Right lung (tissue), 5 donors: ENCODE results near the gene PEAK1. TPM values are rescaled to one million over a fixed set of nuclear protein-coding genes. Genes with fewer than 3 reads are reported as not detected.
"Not testable (repeated sequence)": the region's sequence is repeated elsewhere in the genome, so short reads cannot be mapped to it uniquely, and the experiment has no call there.

ENCODE experiments used
- DNase-seq, 2 donors: peaks; one replicate each; pipeline ENCODE4 v3.0.0-alpha.2; 2013
- polyA plus RNA-seq, 5 donors: library from polyadenylated mRNA; unstranded; fragments of 120-200 nt; gene quantifications; one replicate each; pipeline versions ENCODE4 v1.2.1 to v1.2.3, GENCODE V29; 2013; ENCODE audit warnings: inconsistent platforms in 1 of 5, low replicate concordance in 1 of 5; ENCODE audit not compliant: insufficient read length in 5 of 5, insufficient read depth in 1 of 5

PEAK1 gene
- polyA plus RNA-seq, 5 donors = 34.0 to 65.8 (median 61.3) TPM

DNA sequence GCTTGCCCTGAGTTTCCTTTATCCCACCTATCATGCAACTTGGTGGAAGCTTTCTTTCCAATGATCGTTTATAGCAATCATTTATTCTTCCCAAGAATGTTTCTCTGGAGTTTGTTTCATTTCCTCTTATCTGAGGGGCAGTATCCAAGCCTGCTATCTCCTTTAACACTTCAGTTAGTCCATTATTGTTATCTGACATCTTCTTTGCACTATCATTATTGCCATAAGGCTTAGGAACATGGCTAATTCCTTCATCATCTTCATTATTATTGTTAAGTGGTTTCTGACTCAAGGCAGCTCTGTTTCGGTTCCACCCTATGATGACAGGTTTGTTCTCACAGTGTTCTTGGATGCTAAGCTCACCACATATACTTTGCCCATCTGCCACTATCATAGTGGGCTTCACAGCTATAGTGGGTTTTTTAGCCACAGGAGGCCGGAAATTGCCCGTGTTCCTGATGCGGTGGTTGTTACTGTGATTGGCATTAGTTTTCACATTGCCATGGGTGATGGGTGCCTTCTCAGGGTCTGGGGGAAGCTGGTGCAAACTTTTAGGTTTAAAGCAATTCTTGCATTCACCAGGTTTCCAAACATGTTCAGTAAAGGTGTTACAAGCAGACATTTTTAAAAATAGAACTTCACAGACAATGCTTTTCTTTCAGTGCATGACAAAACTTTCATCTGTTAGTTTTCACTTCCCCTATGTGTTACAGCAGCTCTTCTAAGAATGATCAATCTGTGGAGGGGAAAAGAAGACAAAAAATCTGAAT, 238.4 kb downstream of the PEAK1 start:
- DNase-seq = no peak

DNA sequence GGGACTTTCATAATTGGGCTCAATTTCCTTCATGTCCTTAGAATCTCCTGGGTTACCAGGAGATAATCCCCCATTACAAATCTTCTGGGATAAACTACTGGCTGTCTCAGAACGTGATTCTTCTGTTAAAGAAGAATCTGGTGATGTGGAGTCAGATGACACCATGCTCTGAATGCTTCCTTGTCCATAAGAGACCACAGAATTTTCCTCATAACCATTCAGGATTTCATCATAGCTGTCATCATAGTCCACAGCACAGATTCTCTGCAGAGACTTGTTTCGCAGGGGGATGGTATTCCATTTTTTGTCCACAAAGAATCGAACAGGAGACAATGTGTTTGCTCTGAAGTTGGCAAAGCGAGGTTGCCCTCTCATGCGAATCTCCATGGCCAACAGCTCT, 239.1 kb downstream of the PEAK1 start:
- DNase-seq = no peak

DNA sequence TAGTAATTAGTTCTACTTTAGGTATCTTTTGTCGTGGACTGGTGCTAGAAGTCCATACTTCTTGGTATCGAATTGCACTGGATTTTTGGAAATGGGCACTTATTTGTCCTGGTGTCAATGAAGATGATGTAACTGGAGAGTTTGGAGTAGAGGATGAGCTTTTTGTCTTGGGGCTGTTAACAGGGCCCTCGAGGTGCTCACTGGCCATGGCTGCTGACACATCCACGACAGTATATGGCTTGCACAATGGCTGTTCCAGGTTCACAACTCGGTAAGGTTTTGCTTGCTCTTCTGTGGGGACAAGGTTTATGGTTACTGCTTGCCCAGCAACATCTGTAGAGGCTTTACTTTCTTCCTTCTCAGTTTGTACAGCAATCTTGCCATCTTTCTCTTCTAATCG, 239.6 kb downstream of the PEAK1 start:
- no peak for DNase-seq

DNA sequence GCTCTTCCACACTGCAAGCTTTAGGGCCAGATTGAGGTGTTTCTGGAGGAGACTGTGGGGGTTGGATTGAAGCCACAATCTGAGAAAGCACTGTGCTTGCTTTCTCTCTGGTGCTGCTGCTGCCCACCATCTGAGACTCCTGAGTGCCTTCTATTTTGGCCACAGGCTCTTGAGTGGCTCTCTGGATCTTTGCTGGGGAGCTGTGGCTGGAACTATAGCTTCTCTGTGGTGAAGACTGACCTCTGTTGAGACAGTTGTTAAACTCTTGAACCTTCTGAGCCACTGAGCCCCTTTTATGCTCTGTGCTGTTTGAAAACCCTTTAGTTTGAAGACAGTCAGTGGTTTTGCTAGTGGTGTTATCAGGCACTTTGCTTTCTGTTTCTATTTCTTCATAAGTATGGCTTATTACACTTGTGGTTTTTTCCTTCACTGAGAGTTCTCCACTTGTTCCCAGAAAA, 240.3 kb downstream of the PEAK1 start:
- no peak for DNase-seq

DNA sequence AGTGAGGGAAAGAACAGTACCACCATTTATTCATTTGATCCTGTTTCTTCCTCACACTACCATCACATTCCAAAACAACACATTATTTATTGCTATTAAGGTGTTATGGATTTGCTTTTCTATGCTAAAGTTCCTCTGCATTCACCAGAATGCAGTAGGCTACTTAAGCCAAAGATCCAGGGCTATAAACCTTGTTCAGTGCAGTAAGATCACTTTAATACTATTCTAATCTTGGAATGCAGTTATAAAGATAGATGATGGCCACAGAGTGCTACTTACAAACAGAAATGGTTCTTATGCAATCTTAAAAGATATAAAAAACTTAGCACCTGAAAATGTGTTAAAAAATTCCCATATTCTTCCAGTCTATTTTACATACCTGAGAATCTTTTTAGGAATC, 241.5 kb downstream of the PEAK1 start:
- DNase-seq = no peak

DNA sequence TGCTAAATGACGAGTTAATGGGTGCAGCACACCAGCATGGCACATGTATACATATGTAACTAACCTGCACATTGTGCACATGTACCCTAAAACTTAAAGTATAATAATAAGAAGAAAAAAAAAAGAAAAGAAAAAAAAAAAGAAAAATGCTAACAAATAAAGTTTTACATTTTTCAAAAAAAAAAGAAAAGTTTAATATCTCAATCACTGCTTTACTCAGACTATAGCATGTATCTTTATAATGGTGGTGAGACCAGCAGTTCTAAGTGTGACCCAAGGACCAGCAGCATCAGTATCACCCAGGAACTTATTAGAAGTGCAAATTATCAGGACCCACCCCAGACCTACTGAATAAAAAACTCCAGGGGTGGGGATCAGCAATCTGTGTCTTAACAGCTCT, 243.8 kb downstream of the PEAK1 start:
- DNase-seq = not testable (repeated sequence)

DNA sequence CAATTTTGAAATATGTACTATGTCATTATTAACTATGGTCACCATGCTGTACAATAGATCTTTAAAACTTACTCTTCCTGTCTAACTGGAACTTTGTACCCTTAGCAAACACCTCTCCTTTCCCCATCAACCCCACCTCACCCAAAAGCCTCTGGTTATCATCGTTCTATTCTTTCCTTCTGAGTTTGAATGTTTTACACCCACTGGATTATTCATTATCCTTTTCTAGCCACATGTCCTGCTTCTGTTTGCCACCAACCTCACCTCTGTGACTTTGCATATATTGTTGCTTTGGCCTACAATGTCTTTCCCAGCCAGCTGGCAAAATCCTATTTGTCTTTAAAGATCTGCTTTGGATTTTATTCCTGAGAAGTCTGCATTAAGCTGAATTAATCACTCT, 246.4 kb downstream of the PEAK1 start:
- no peak for DNase-seq

DNA sequence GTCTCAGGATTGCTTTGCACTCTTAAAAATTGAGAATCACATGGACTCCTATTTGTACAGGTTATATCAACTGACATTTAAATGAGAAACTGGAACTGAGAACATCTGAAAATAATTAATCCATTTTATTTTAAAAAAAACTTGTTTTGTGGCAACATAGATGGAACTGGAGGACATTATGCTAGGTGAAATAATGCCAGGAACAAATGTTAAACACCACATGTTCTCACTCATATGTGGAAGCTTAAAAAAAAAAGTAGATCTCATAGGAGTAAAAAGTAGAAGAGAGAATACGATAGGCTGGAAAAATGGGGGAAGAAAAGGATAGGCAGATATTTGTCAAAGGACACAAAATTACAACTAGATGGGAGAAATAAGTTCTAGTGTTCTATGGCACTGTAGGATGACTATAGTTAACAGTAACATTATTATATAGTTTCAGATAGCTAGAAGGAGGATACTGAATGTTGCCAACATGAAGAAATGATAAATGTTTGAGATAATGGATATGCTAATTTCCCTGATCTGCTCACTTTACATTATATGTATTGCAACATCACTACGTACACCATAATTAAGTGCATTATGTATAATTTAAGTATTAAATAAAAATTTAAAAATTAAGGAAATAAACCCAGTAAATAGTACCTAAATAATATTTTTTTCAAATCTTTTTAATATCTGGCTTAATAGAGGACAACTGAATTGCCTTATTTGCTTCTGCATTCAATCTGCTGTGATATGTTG, 248.5 kb downstream of the PEAK1 start:
- no peak for DNase-seq

DNA sequence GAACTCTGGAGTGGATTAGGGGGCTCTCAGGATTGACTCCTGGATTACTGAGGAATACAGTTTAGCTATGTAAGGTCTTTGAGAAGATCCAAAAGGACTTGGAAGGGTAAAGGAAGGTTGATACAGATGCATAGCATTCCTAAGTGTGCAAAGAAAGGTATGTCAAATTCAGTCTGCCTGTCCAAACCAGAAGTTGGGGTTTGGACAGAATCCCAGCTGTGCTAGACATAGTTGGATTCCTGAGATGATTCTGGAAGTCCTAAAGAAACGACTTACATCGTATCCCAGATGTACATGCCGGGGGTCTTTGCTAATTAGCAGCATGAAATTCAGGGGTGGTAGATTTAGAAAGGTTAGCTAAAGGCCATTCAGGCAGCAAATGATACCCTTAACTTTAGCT, 251.3 kb downstream of the PEAK1 start:
- no peak for DNase-seq

DNA sequence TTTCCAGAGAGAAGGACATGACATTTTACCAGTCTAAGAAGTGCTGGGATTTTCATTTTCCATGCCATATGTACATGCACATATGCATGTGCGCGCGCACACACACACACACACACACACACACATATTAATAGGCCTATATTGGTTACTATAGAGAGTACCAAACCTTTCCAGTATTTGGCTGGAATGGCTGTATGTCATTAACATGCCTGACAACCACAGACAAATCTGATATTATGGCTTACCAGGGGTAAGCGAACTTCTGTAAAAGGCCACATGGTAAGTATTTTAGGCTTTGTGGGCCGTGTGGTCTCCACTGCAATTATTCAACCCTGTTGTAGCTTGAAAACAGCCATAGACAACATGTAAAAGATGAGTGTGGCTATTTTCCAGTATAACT, 251.8 kb downstream of the PEAK1 start:
- no peak for DNase-seq

DNA sequence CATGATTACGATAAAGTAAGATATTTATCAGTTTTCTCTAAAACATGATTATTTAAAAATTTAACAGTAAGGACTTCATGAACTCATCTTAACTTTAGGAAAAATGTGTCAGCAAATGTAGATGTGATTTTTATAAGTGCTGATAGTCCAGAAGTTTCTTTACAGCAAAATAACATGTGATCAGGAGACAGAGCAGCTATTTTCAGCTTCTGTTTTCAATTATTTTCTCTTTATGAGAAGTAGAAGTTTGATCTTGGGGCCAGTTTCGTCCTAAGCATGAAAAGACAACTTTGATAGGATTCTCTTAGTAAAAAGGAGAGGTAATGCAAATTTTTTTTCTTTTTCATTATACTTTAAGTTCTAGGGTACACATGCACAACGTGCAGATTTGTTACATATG, 252.5 kb downstream of the PEAK1 start:
- DNase-seq = no peak

DNA sequence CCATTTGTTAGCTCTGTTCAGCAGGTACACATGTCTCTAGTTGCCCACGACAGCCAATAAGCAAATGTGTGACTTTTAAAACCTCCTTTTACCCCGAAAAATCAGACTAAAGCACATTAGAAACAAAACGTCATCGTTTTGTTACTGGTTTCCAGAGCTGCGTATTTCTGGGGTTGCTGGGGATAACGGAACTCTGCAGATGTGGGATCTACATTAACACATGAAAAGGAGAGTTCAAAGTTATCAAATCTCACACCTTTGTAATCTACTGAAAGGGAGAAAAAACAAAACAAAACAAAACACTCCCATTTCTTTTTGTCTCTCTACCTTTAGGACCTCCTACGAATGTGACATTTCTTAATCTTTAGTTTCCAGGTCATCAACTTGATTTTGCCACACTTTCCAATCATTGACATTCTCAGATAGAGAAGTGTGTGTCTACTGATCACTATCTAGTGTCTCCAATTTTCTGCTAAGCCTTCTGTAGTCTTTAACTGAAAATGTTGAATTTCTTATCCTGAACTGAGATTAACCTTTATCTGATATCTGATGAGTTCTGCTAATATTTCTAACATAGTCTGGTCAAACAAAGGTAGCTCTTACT, 256.0 kb downstream of the PEAK1 start:
- DNase-seq = no peak

DNA sequence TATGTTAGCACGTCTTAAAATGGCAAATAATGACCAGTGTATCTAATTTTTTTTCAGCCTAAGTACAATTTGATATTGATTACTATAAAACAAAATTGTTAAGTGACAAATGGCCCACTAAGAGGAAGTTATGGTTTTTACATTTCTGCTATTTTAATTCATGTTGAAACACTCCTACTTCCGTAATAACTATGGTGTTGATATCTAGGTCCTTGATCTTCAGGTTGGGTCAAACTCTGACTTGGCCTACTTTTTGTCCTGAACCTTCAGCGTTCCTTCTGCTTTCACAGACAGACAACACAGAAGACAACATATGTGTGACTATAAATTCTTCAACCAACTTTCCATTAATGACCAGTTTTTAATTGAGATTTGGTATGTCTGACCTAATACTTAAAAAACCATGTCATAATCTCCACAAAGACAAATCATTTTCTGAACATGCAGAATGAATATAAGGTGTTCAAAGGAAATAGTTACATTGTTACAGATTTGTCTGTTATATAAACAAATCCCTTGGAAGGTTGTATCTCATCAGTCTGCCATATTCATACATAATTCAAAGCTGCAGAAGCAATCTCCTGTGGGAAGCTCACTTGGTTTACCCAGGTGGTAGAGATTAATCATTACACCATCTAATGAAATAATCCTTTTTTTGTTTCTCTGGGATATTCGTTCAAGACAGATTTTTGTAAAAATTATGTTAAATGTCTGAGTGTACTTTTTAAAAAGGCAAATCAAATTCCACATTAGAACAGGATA, 256.9 kb downstream of the PEAK1 start:
- no peak for DNase-seq

DNA sequence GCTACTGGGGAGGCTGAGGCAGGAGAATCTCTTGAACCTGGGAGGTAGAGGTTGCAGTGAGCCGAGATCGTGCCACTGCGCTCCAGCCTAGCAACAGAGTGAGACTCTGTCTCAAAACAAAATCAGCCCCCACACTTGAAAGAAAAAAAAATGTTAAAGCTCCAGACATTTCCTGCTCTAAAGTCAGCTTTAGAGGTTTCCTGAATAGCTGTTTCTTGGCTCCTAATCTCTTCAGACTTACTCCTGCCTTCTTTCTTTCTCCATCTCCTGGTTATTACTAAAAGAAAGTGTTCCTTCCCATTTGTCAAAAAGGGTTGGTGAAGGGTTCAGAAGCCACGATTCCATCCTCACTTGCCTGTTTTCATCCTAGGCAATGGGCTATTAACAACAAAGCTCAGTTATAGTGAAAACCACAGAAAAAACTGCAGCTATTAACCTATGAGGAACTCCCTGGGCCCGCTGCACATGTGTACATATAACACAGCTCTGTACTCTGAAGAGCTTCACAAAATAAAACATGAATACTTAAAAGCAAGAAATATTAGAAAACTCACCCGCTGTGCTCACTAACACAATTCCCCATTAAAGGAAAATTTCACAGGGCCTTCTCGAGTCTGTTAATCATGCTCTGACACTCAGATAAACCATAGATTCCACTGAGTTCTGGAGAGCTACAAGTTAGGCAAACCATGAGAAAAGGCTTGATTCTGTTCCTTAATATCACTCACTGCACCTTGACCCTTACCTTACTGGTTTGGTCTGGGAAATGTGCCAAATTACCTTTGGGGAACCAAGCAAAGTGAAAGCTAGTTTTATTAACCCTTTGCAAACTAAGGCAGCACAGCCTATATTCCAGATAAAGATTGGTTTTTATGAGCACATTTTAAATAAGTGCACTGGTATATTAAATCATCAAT, 259.1 kb downstream of the PEAK1 start:
- DNase-seq = peak; percentile 34 to 40

DNA sequence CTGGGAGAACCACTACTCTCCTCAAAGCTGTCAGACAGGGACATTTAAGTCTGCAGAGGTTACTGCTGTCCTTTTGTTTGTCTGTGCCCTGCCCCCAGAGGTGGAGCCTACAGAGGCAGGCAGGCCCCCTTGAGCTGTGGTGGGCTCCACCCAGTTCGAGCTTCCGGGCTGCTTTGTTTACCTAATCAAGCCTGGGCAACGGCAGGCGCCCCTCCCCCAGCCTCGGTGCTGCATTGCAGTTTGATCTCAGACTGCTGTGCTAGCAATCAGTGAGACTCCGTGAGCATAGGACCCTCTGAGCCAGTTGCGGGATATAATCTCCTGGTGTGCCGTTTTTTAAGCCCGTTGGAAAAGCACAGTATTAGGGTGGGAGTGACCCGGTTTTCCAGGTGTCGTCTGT, 263.9 kb downstream of the PEAK1 start:
- not testable (repeated sequence) for DNase-seq

DNA sequence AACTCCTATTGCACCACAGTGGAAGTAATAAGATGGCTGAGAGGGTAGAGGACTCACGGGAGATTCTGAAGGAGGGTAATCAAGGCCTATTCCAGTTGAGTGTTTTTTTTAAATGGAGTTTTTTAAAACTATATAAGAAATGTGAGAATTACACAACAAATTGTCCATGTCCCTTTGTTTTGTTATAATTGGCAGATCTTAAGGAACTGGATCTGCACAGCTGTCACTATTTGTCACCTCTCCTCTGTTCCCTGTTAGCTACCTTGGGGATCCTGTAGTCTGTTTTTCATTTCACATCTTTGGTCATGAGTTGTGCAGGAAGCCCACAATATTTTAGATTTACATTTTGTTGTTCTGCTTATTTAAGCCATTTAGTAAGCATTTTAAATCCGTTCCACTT, 271.7 kb downstream of the PEAK1 start:
- no peak for DNase-seq

DNA sequence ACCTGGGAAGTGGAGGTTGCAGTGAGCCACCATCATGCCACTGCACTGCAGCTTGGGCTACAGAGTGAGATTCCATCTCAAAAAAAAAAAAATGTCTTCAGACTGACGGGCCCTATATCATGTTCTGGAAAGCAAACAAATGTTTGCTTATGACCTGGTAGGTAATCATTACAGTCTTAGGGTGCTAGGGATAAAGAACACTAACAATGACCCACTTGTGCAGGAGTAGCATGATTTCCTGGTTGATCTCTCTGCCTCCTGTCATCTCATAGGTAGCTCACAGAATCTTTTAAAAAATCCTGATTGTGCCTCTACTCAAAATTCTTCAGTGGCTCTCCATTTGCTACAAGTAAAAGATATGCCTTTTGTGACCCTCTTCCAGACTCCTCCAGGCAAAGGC, 274.5 kb downstream of the PEAK1 start:
- DNase-seq = no peak

DNA sequence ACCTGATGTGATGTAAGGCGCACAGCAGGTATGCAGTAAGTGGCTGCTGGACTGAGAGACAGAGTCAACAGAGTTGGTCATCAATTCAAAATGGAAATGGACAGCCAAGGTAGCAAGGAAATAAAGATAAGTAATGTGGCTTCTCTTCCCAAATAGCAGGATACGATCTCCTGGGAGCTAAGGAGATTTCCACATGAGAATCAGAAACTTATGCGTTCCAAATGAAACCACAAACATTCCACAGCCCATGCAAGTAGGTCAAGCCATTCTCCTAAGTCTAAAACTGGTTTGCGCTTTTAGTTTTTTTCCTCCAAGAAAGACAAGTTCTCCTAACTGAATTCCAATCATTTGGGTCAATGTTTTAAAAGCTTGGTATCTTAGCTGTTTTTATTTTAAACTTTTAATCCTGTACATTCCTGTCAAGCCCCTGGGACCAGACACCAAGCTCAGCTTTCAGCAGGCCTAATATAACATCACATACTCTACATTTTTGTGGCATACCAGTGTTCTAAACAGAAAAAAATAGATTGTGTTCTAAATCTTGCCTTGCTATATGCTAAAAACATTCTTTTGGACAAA, 275.3 kb downstream of the PEAK1 start:
- no peak for DNase-seq

DNA sequence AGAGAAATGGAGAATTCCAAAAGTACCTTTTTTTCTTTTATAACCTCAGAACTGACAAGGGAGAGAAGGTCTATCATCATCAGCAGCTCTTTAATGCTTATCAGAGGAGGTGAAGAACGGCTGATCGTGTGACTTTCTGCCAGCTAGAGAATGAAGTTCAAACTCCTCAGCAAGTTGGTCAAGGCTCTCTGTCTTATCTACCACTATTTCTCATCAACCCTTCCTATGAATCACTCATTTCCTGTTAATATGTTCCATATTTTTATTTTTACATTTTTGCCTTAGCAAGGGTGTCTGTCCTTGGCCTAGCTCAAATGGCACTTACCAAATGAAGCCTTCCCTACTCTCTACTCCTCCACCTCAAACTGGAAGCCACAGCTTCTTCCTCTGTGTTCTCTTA, 275.9 kb downstream of the PEAK1 start:
- DNase-seq = no peak

DNA sequence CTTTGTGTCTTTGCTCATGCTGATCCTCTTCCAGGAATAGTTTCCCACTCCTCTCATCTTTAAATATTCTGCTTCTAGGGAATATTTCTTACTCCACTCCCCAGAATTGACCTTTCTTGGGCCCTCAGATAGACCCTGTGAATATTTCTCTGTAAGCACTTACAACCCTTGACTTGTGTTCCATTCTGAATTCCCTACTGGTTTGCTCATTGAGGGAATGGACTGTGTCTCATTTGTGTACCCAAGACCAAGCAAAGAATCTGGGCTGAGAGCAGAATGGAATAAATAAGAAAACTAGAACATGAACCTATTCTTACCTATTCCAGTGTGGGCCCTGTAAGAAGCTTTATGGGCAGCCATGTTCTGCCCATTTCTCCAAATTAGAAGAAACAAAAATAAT, 276.3 kb downstream of the PEAK1 start:
- no peak for DNase-seq

DNA sequence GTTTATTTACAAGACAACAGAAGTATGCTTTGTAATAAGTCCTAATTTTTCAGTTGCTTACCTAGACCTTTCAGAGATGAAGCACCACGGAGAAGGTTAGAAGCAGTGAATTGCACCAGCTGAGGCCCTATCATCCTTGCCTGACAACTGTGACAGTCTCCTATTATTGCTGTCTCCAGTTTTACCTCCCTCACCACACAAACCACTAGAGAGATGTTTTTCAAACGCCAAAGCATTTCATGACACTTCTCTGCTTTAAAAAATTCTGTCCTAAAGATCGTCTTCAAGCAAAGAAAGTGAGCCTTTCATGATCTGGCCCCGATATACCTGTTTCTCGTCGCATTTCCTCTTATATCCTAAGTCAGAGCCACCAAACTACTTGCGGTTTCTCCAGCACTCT, 276.7 kb downstream of the PEAK1 start:
- no peak for DNase-seq
